Measurements from ENCODE around the gene LMBRD2. TPM values are rescaled to one million over a fixed set of nuclear protein-coding genes. Genes with fewer than 3 reads are reported as not detected.

LMBRD2 gene
- polyA plus RNA-seq, 2 of the 4 experiments (the other 2 are of a cell fraction), result 2.9 to 6.8 TPM

GRCh38 chr5:36164461-36164860 is 12.8 kb upstream of the LMBRD2 start:
- FAIRE-seq (no peak), ATAC-seq (no peak), DNase-seq (ENCODE audit: low read depth in 1 of 2, low spot score in 1 of 2) (no peak)
- Histone ChIP-seq H3K4me3 (no peak overlapping the region), H3K4me1 (no peaks in the 10 kb centered on the region), H3K27ac (no peak overlapping the region), H3K4me2 (no peak overlapping the region), H3K9me3 (no peaks in the 10 kb centered on the region)
- CTCF ChIA-PET, result no interaction called here
- 96% methylated on average over 4 of the region's 4 CpGs for WGBS (ENCODE audit: missing lambda C conversion rate)
- TF ChIP-seq NR3C1 (IDR thresholded peaks at IDR 0.05) (no peak), ZFP36 (IDR thresholded peaks at IDR 0.05; ENCODE audit: borderline replicate concordance, partially characterized antibody) (no peak), BHLHE40 (IDR thresholded peaks at IDR 0.05; ENCODE audit: low read depth, low read length) (no peak)
- POLR2A ChIA-PET, result no interaction called here

- ATAC-seq (no peak), FAIRE-seq (no peak), DNase-seq (ENCODE audit: low read depth in 1 of 2, low spot score in 1 of 2) (no peak)
- POLR2A ChIA-PET, result no interaction called here
- no peaks in the 10 kb centered on the region for H3K9me3 ChIP-seq
- no peak overlapping the region for H3K4me3 ChIP-seq
- CTCF ChIA-PET, result no interaction called here
- no peaks in the 10 kb centered on the region for H3K4me1 ChIP-seq
- TF ChIP-seq BCL3 (IDR thresholded peaks at IDR 0.05), result no peak
- no peak for TF ChIP-seq HOXA7 (CRISPR knock-in tag; IDR thresholded peaks at IDR 0.05)
- no peak for TF ChIP-seq CTCF (IDR thresholded peaks at IDR 0.05)
- TF ChIP-seq E2F6 (IDR thresholded peaks at IDR 0.05; ENCODE audit: borderline replicate concordance, low read depth), result no peak
- no peak for TF ChIP-seq GATA3 (IDR thresholded peaks at IDR 0.05; ENCODE audit: borderline replicate concordance)
- TF ChIP-seq FOXS1 (CRISPR knock-in tag; IDR thresholded peaks at IDR 0.05), result no peak
- no peak for TF ChIP-seq HEYL (CRISPR knock-in tag; IDR thresholded peaks at IDR 0.05)
- no peak for TF ChIP-seq FOSL2 (IDR thresholded peaks at IDR 0.05)
- no peak for TF ChIP-seq FOSL2 (CRISPR knock-in tag; IDR thresholded peaks at IDR 0.05)
- no peak for TF ChIP-seq HMGXB4 (CRISPR knock-in tag; IDR thresholded peaks at IDR 0.05; ENCODE audit: borderline replicate concordance)
- no peak for TF ChIP-seq MAX (IDR thresholded peaks at IDR 0.05)
- TF ChIP-seq ATOH8 (CRISPR knock-in tag; IDR thresholded peaks at IDR 0.05; ENCODE audit: low read depth), result no peak
- TF ChIP-seq ZSCAN20 (CRISPR knock-in tag; IDR thresholded peaks at IDR 0.05), result no peak
- no peak for TF ChIP-seq RAD21 (conservative IDR thresholded peaks at IDR 0.05 in 1 of 2, IDR thresholded peaks at IDR 0.05 in 1 of 2)
- no peak for TF ChIP-seq FOSB (CRISPR knock-in tag; IDR thresholded peaks at IDR 0.05)
- TF ChIP-seq JUN (IDR thresholded peaks at IDR 0.05), result no peak
- no peak for TF ChIP-seq RFX5 (IDR thresholded peaks at IDR 0.05)
- H3K27ac ChIP-seq, result no peak overlapping the region
- H3K4me2 ChIP-seq, result no peak overlapping the region
- WGBS (ENCODE audit: missing lambda C conversion rate), result 90% methylated on average over 9 of the region's 9 CpGs
Measured at GRCh38 chr5:36162810-36163486, 11.3 kb upstream of the LMBRD2 start.
